ENCODE measurements around the gene SERPINI1.

SERPINI1 gene

GRCh38 chr3:167854846-167855245 is 119.3 kb downstream of the SERPINI1 start:
- no peak for DNase-seq

DNA sequence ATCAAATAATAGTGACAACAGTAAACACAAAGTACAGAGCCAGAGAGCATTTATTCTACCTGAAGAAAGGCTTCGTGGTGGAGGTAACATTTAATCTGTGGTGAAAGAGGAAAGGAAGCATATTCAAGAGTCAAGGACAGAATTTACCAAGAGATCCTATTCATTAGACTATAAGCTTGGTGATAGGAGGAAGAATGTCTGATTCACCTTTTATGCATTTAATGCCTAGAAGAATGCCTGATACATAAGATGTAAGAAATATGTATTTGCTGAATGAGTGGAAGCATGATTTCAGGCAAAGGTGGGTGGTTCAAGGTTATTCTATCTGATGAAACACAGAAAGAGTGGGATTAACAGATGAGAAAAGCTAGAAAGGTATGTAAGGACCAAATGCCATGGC is 119.8 kb downstream of the SERPINI1 start:
- no peak for DNase-seq

DNA sequence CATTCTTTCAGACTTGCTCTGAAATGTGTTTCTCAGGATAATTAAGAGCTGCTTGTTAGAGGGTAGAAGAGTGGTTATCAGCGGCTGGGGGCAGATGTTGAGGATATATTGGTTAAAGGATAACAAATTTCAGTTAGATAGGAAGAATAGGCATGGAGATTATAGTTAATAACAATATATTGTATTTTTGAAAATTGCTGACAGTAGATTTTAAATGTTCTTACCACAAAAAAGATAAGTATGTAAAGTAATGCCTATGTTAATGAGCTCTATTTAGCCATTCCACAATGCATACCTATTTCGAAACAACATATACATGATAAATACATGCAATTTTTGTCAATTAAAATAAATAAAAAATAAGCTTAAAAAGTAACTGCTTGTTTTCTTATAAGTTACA is 123.3 kb downstream of the SERPINI1 start:
- DNase-seq, result no peak

DNA sequence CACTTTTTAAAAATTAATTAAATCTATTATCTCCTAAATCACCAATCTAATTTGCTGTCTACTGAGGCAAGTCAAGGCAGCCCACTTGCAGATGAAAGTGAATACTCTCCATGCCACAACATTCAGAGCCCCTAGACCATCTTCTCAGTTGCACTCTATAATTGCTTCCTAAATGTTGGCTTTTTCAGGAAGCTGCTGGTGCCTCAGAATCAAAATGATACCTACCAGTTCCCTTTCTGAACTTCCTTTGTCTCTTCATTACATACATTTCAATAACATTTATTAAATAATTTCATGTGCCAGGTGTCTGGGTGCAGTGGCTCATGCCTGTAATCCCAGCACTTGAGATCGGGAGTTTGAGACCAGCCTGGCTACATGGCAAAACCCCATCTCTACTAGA is 124.1 kb downstream of the SERPINI1 start:
- DNase-seq, result no peak

DNA sequence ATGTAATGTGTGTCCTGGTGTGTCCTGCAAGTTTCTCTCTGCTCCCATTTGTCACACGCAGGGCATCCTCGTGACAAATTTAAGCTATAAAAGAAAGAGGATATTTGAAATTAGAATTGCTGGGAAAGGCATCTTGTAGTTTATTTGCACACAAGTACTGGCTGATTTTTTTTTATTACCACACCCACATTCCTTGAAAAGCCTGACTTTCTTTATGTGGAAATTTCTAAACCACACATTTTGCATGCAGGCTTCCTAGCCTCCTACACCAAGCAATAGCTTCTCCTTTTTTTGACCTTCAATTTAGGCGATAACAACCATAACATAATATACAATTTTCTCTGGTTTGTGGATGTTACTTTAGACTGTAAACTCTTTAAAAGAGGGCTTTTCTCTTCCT is 126.1 kb downstream of the SERPINI1 start:
- DNase-seq, result no peak

- no peak for DNase-seq
These were observed 126.7 kb downstream of the SERPINI1 start for GRCh38 chr3:167862104-167862730.

DNA sequence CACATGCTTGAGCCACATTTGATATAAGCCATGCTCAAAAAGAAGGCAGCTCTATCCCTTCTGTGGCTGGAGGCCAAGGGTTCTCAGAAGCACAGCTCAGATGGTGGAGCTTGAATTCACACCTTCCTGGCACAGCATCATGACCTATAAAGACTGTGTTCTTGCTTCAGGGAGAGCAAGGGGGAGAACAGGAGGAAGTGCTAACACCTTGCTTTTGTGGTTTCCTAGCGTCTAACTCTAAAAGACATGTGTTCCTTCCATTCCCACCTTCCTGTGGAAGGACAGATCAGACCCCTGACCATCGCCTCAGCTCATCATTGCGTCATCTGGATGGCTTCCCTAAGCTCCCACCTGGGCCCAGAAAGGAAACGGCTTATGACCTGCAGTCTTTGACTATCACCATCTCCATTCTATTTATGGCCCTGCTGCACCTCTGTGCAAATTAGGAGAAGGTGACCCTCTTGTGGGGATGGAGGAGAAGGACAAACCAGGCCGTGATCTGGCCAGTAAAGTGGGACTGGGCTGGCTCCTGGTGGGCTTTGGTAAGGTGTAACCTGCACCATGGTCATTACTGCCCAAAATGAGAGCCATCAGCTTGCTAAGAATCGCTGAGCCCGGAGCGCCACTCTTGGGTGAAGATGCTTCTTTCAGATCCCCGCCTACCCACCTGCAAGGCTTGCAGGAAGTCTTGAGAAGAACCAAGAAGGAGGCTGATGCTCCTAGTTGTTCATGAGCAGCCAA is 128.5 kb downstream of the SERPINI1 start:
- DNase-seq, result no peak

- no peak for DNase-seq
These were observed 129.0 kb downstream of the SERPINI1 start for GRCh38 chr3:167864552-167864874.

DNA sequence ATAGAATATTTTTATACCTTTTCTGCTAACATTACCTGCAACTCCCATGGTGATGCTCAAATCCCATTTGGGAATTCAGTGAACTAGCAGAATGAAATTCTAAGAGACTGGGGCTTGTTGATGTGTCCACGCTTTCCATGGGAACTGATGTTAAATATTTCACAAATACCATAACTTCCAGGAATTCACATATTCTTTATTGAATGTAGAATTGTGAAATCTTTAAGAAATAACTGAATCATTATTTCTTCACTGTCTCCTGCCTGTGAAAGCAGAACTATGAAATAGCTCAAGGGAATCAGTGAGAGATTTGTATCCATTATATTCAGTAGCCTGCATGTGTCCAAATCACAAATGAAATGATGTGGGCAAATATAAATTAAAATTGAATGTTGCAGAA is 130.8 kb downstream of the SERPINI1 start:
- DNase-seq, result no peak

- DNase-seq, result no peak
These were observed 132.5 kb downstream of the SERPINI1 start for GRCh38 chr3:167867981-167868380.

DNA sequence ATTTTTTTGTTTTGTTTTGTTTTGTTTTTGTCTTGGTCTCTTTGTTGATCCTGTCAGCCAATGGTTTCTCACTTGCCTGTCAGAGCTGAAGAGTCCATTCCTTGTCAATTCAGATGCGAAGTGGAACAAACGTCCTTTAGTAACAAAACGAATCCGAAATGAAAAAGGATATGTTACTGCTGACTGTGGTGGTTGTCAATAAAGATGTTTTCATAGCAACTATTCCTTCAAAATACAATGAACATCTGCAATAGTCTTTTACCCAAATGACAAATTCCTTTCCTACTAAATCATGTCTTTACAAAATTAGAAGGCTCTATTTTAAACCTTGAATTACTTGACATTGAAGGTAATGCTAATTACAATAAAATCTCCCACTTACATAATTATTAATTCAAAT is 134.7 kb downstream of the SERPINI1 start:
- no peak for DNase-seq

GRCh38 chr3:167870759-167871158 is 135.2 kb downstream of the SERPINI1 start:
- DNase-seq, result no peak

GRCh38 chr3:167872032-167872431 is 136.5 kb downstream of the SERPINI1 start:
- no peak for DNase-seq

GRCh38 chr3:167872941-167873340 is 137.4 kb downstream of the SERPINI1 start:
- no peak for DNase-seq

- DNase-seq, result no peak
These were observed 139.3 kb downstream of the SERPINI1 start for GRCh38 chr3:167874671-167875372.

Data from right forelimb (tissue), 1 donor.